GM10847 (cell line): Measurements from ENCODE around the gene ADGRL2.

ENCODE experiments used
- POLR2A ChIP-seq: IDR thresholded peaks from 2 replicates; pipeline ENCODE4 v1.6.1; 2011; ENCODE audit not compliant: insufficient read length; ENCODE audit errors: extremely low read depth

Gene ADGRL2

DNA sequence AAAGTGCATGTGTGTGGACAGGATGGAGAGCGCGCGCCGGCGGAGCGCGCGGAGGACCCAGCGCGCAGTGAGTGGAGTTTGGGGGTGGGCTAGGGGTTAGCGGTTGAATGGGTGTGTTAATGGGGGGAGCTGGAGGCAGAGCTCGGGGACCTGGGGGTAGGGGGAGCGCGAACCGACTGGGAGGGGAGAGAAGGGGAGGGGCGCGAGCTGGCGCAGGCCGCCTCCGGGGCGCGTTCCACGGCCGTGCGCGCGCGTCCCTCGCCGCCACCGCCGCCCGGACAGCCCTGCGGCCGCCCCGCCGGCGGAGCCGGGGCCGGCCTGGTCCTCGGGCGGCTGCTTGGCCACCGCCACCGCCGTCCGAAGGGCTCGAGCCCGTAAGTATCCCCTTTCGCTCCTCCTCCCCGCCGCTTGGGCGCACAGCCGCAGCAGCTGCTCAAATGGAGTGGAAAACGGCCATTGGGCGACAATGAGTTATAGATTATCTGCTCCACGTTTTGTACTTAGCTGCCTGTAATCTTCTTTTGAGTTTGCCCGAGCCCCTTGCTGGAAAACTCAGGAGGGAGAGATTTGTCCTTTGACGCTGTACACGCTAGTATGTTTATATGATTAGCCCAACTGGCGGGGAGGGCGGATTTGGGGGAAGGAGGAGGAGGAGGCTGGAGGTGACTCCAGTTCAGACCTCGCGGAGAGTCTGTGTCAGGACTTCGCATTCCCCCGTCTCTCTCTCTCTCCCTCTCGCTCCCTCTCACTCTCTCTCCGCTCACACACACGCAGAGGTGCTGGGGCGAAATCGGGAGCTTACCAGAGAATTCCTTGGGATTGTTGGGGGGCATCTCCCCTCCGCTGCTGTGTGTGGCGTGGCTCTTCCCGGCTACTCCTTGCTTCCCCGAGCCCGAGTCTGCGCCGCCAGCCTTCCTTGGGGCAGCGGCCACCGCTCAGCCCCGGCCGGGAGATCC, at the start of gene ADGRL2:
TSS of gene ADGRL2 (plus strand) at position 240 of the 956 bp plus-strand sequence. CDS start 36,051 bp downstream, outside the sequence.
- TF ChIP-seq POLR2A, result no peak

DNA sequence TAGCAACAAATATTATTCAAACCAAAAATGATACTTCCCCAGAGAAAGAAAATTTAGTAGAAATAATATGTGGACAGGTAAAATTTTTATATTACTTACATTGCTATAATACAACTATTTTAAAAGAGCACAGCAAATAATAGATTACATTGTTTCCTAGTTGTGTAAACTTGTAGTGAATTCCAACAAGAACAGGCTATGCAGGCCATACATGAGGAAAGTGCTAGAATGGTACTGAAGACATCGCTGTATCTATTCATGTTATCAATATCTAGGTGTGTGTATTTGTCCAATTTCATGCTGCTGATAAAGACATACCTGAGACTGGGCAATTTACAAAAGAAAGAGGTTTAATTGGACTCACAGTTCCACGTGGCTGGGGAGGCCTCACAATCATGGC, 47.9 kb upstream of the ADGRL2 start:
- TF ChIP-seq POLR2A, result no peak

DNA sequence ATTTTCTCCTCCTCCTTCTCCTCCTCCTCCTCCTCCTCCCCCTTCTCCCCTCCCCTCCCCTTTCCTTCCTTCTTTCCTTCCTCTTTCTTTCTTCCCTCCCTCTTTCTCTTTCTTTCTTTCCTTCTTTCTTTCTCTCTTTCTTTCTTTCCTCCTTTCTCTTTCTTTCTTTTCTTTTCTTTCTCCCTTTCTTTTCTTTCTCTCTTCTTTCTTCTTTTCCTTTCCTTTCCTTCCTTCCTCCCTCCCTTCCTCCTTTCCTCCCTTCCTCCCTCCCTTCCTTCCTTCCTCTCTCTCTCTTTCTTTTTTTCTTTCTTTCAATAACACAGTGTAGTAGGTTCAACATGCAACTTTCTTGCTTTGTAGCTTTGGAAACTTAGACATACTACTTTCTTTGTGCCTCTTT, 46.3 kb upstream of the ADGRL2 start:
- TF ChIP-seq POLR2A, result no peak

DNA sequence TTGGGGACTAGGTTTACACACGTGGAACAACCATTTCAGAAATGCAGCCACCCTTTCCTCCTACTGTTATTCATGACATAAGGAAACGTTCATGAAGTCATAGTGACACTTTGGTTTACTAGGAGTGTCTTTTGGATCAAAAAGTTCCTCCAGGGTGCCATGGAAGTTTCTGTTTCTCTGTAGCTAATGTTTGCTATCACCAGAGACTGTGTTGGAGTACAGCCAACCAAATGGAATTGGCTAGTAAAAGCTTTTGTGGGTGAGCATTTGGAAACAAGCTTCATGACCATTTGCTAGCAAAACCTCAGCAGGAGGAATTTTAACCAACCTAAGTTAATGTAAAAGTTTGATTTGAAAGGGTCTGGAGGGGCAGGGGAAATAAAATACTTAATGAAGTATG, 43.9 kb upstream of the ADGRL2 start:
- TF ChIP-seq POLR2A, result no peak

DNA sequence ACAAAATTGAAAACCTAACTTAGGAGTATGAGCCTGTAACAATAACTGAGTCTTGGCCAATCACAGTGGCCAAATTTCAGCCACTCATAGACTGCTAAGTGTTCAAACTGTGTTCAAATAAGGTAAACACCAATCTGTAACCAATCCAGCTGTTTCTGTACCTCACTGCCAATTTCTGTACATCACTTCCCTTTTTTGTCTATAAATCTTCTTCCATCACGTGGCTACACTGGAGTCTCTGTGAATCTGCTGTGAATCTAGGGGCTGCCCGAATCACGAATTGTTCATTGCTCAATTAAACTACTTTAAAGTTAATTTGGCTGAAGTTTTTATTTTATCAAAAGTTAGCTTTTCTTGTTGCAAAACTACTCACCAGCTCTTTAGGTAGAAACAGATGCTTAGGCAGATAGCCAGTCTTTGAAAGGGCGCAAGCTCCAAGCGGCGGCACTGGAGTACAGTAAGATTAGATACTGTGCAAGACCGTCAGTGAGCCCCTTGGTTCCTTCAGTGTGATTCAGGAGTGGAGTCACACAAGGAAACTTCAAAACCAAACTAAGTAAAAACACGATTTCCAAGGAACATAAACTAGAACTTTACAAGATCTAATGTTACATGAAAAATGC, 43.2 kb upstream of the ADGRL2 start:
- TF ChIP-seq POLR2A, result no peak

DNA sequence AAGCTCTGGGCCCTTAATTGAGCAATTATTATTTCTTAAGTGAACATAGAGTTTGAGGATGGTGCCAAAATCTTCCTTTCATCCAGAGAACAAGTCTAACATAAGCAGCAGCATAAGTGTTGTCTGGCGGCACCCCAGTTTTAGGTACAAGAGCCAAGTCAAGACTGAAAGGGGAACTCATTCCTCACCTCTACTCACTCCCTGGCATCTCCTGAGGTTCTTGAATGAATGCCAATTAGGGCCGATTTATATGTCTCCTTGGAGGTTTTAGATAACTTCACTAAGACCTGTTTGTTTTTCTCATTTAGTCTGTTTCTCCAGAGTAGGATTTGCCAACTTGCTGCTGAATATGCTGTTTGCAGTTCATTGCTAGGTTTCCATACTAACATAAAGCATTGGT, 42.6 kb upstream of the ADGRL2 start:
- TF ChIP-seq POLR2A, result no peak

DNA sequence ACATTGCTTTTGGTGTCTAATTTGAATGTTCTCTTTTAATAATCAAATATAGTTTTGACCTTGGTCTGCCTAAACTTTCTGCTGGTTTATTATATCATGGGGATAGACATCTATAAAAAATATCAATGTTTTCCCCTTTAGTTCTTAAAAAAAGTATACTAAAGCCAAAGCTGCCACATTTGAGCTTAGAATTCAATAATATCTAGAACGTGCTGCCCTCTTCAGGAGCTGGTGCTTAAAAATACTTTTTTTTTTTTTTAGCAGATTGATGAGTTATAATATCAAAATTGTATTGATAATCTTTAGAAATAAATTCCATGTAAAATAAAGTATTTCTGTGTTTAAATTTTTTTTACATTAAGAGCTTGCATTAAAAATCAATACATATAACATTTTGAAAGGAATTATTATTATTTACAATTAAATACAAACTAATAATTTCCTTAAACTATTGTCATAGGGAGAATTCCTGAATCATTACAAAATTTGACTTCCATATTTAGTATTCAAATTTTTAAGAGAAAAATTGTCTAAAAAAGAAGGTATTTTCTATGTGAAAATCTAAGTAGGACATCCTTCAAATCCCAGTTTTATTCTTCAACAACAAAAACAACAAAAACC, 40.1 kb upstream of the ADGRL2 start:
- no peak for TF ChIP-seq POLR2A

DNA sequence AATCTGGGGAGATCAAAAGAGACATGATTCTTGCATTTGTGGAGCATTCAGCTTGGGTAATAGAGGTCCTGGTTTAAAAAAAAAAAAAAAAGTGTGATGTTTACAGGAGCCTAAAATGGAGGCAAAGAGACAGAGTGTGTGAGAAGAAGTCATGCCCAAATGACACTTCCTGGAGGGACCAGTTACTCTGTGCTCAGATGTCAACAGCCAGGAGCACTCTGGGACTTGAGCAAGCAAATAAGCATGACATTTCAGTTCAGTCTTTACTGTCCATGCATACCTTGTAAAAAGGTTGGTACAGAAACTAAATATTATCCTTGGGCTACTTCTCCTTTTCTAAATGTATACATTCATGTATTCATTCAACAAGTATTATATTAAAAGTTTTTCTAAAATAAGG, 25.2 kb upstream of the ADGRL2 start:
- TF ChIP-seq POLR2A, result no peak

DNA sequence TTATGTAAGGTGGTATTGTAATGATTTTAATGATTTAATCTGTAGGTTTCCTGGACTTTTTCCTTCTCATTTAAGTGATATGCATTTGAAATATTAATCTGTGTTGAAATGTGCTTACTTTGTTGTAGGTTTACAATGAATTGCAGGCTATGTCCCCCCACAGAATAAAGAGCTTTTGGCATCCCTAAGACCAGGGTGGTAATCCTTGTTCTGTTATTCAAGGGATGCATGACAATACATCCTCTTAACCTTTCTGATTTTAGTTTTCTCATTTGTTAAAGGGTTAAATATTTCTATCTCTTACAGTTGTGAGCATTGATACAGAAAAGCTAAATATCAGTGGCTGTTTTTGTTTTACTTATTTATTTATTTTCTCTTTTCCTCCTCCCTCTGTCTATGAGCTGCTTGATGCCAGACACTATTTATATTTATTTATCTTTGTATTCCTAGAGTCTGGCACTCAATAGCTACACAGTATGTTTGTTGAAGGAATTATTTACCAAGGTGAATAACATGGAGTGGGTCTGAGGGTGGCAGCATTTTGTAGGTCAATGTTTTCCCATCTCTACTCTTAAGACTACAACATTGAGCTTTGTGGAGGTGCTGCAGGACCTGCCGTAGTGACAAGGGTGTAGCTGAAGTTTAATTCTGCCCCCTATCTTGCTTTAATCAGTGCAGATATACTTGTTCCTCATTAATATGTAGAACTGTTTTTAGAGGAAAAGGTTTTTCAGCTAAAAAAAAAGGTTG, 19.9 kb upstream of the ADGRL2 start:
- no peak for TF ChIP-seq POLR2A

DNA sequence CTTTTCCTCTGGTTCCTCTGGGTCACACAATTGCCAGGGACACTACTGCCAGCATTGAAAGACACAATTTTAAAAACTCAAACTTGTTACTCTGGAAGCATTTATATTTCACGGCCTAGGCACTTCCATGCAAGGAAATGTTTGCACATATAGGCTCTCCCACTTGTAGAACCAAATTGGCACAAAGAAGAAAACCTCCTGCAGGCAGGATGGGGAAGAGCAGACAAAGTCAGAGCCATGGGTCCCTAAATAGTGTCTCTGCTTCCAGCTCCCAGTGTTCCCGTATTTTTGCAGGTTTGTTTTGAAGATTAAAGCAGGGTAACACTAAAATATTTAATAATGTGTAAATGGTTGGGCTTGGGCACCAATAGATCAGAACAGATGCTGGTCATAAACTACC, 19.0 kb upstream of the ADGRL2 start:
- no peak for TF ChIP-seq POLR2A

DNA sequence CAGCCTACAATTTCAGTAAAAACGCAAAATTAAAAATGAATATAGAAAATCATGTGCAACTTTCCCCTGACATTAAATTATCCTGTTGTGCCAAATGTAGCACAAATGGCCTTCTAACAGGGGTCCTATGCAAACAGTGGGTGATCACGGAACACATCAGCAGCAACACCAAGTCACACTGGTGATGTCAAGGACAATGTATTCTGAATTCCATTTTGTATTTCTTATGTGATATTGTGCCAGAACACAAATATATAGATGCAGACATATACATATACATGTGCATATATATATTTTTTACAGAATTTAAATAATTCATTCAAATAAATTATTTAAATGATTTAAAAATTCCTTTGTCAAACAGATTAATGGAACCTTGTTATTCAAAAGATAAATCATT, 8.6 kb upstream of the ADGRL2 start:
- no peak for TF ChIP-seq POLR2A

DNA sequence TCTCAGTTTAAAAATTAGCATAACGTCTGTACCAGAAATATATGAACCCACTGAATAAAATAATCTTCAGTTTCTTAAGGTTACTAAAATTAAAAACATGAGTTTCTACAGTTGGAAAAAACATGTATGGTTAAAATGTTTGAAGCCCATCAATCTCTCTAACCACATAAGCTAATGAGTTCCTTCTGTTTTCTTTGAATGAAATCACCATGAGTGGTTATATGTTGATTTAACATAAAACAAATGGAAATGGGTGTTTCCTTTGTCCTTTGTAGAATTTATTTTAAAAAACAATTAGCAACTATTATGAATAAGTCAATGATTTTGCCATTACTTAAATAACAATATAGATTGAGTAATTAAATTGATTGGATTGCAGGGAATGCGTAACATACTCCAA, 3.0 kb upstream of the ADGRL2 start:
- TF ChIP-seq POLR2A, result no peak

DNA sequence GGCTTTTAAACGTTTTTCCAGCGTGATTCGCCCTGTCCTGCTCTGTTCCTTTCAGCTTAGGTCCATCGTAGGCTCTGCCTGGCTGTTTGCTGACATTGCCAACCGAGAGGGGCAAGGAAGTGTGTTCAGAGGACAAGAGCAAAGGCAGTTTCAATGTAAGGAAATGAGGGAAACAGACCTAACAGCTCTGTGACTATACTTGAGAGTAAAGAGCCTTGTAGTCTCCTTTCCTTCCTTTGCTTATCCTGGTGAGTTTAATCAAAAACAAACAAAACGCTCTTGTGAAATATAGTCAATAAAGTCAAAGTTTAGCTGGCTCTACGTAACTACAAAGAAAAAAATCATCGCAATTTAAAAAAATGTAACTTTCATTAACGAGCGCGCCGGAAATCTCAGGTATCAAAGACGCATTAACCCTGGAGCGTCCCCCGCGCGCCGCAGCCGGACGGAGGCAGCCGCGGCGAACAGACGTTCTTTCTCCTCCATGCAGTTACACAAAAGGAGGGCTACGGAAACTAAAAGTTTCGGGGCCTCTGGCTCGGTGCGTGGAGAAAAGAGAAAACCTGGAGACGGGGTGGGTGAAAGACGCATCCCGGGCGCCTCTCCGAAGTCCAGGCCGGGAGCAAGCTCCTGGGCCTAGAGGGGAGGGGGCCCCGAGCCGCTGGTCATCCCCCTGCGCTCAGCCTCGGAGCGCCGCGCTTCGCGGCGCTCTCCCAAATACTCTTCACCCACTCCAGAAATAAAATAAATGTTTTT, 617 bp upstream of the ADGRL2 start:
- TF ChIP-seq POLR2A, result no peak

DNA sequence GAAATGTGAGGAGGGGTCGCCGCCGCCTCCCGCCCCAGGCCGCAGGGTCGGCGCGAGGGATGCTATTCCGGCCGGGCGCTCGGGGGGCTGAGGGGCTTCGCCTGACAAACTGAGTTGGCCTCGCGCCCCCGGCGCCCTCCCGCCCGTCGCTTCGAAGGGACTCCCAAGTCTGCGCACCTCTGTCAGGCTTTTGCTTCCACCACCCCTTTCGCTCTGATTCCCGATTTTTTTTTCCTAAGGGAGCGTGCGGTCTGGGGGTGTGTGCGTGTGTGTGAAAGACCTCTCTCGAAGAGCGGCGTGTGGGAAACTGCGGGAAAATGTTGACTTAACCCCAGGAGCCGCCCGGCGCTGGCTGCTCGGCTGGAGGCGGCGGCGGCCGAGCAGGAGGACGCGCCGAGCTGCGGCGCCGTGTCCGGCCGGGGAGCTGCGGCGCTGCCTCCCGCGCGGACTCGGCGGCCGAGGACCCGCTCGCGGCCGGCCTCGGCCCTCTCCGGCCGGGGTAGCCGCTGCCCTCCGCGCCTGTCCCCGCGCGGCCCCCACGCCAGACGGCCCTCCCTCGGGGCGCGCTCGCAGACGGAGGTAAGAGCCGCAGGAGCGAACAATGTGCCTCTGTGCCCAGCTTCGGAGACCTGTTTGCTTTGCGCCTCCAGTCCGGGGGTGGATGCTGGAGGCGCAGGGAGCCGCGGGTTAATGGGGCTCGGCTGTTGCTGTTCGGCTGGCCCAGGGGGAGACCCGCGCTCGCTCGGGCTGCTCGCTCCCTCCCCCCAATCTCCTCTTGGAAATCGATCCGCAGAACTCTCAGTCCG, 1.1 kb downstream of the ADGRL2 start:
- TF ChIP-seq POLR2A, result no peak
